GM23338 (cell line): Measurements from ENCODE around the gene DSCAML1.

Source experiments
- ETS1 ChIP-seq: IDR thresholded peaks from 2 replicates; pipeline ENCODE4 v1.6.1; 2016; ENCODE audit warnings: antibody characterized with exemption
- EZH2 ChIP-seq: fragments of 200-600 bp; sonication (generic); IDR thresholded peaks from one replicate; pipeline ENCODE4 v1.8.0; 2017; ENCODE audit warnings: antibody characterized with exemption, mild to moderate bottlenecking, low read depth; ENCODE audit not compliant: unreplicated experiment
- STAT1 ChIP-seq: IDR thresholded peaks from one replicate; pipeline ENCODE4 v1.6.1; 2016; ENCODE audit warnings: antibody characterized with exemption; ENCODE audit not compliant: unreplicated experiment
- TF ChIP-seq, protein P1 (sequence below), 2 experiments: fragments of 200-600 bp in 1 of 2; sonication (generic) in 1 of 2; conservative IDR thresholded peaks; 2 replicates each; pipeline versions ENCODE4 v1.5.1 to v1.6.1; 2016 to 2017; ENCODE audit warnings: antibody characterized with exemption in 2 of 2, low read depth in 2 of 2, mild to moderate bottlenecking in 2 of 2, moderate library complexity in 1 of 2

DNA sequence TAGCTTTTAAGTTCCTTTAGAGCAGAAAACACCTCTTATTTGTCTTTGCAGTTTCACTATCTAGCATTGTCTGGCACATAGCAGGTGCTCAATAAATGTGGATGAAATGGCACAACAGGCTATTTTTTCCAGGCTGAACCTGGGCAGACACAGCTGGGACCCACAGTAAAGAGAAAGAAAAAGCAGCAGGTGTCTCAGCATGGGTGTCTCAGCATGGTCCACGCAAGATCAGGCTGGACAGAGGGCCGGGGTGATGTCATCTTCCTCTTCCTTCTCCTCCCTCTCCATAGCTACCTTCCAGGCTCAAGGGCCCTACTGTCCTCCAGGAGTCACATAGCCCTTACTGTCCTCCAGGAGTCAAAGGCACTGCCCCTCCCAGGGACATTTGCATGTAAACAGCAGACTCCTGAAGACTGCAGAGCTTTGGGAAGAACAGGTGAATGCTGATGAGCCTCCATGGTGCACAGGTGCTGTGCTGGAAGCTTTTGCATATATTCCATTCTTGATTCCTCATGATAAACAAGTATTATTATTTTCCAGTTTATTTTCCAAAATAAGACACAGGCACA lies 65.2 kb downstream of the DSCAML1 start:
- TF ChIP-seq, protein P1, sequence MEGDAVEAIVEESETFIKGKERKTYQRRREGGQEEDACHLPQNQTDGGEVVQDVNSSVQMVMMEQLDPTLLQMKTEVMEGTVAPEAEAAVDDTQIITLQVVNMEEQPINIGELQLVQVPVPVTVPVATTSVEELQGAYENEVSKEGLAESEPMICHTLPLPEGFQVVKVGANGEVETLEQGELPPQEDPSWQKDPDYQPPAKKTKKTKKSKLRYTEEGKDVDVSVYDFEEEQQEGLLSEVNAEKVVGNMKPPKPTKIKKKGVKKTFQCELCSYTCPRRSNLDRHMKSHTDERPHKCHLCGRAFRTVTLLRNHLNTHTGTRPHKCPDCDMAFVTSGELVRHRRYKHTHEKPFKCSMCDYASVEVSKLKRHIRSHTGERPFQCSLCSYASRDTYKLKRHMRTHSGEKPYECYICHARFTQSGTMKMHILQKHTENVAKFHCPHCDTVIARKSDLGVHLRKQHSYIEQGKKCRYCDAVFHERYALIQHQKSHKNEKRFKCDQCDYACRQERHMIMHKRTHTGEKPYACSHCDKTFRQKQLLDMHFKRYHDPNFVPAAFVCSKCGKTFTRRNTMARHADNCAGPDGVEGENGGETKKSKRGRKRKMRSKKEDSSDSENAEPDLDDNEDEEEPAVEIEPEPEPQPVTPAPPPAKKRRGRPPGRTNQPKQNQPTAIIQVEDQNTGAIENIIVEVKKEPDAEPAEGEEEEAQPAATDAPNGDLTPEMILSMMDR (conservative IDR thresholded peaks at IDR 0.05; ENCODE audit: low read depth in 2 of 2), result no peak
- TF ChIP-seq STAT1 (no peak), ETS1 (no peak), EZH2 (no peak)
